Adrenal gland (tissue), 5 donors: ENCODE results near the gene SLC27A2.

Experiments used
- POLR2A ChIP-seq, 2 donors: fragments of 450-650 bp; IDR thresholded peaks; one replicate each; pipeline ENCODE4 v1.6.1; 2017; ENCODE audit warnings: antibody characterized with exemption in 2 of 2, mild to moderate bottlenecking in 2 of 2, moderate library complexity in 1 of 2
- TF ChIP-seq, protein P1 (sequence below), 6 experiments: fragments of 450-650 bp in 4 of 6; fragments of 200-600 bp in 2 of 6; sonication (generic) in 1 of 6; IDR thresholded peaks; 1 replicate in 5 of 6; 2 replicates in 1 of 6; pipeline versions ENCODE4 v1.5.1 to v1.8.0; 2016 to 2021; ENCODE audit warnings: antibody characterized with exemption in 6 of 6, mild to moderate bottlenecking in 2 of 6, moderate library complexity in 1 of 6
- donor health status: DM: no; HTN: no; CAD: no.

DNA sequence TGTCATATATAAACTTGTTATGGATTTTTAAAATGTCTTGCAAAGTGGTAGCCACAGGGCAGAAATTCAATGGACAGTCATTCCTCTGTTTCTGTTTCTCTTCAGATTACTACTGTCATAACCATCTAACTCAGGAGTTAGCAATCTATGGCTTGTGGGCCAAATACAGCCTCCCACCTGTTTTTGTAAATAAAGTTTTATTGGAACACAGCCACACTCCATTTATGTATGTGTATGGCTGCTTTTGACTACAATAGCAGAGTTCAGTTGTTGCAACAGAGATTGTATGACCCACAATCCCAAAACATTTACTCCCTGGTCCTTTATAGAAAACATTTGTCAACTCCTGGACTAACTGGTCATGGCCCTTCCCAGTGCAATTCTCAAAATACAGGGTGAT, 20.0 kb downstream of the SLC27A2 start:
- TF ChIP-seq, protein P1, sequence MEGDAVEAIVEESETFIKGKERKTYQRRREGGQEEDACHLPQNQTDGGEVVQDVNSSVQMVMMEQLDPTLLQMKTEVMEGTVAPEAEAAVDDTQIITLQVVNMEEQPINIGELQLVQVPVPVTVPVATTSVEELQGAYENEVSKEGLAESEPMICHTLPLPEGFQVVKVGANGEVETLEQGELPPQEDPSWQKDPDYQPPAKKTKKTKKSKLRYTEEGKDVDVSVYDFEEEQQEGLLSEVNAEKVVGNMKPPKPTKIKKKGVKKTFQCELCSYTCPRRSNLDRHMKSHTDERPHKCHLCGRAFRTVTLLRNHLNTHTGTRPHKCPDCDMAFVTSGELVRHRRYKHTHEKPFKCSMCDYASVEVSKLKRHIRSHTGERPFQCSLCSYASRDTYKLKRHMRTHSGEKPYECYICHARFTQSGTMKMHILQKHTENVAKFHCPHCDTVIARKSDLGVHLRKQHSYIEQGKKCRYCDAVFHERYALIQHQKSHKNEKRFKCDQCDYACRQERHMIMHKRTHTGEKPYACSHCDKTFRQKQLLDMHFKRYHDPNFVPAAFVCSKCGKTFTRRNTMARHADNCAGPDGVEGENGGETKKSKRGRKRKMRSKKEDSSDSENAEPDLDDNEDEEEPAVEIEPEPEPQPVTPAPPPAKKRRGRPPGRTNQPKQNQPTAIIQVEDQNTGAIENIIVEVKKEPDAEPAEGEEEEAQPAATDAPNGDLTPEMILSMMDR (IDR thresholded peaks at IDR 0.05), result no peak
- no peak for TF ChIP-seq POLR2A (IDR thresholded peaks at IDR 0.05)
